Natural killer cell (primary cell): ENCODE measurements around the gene KIF3C. TPM values are rescaled to one million over a fixed set of nuclear protein-coding genes. Genes with fewer than 3 reads are reported as not detected.

ENCODE experiments used
- ATAC-seq, 3 donors: fragments of 150-1000 bp in 2 of 3; fragments of 200-7000 bp in 1 of 3; cut with Tn5 transposase; 1 replicate in 1 of 3; 2 replicates in 2 of 3; pipeline ENCODE4 v1.10.0; 2021; ENCODE audit warnings: mild to moderate bottlenecking in 2 of 3, moderate library complexity in 2 of 3
- DNase-seq, 2 donors: peaks; one replicate each; pipeline versions ENCODE4 v3.0.0 to v3.0.0-alpha.2; 2013 to 2021; ENCODE audit warnings: mixed read lengths in 1 of 2
- H3K27ac ChIP-seq: one replicate; pipeline ENCODE4 v1.5.1; 2013; ENCODE audit warnings: mild to moderate bottlenecking, low read length
- H3K27me3 ChIP-seq: one replicate; pipeline ENCODE4 v1.6.1; 2013; ENCODE audit warnings: low read length; ENCODE audit not compliant: control insufficient read depth, insufficient read depth
- H3K36me3 ChIP-seq: one replicate; pipeline ENCODE4 v1.6.1; 2013; ENCODE audit warnings: low read length; ENCODE audit not compliant: control insufficient read depth, insufficient read depth
- H3K4me1 ChIP-seq: one replicate; pipeline ENCODE4 v1.6.1; 2013; ENCODE audit warnings: low read length; ENCODE audit not compliant: control insufficient read depth, insufficient read depth
- H3K4me3 ChIP-seq: one replicate; pipeline ENCODE4 v1.5.1; 2013; ENCODE audit warnings: low read length
- H3K9me3 ChIP-seq: one replicate; pipeline ENCODE4 v1.6.1; 2013; ENCODE audit warnings: low read length; ENCODE audit not compliant: control insufficient read depth, insufficient read depth
- H3K27ac Mint-ChIP-seq, 2 donors: one replicate each; pipeline ENCODE4 v1.8.0; 2022; ENCODE audit warnings: mild to moderate bottlenecking in 2 of 2, mixed read lengths in 2 of 2, moderate library complexity in 1 of 2
- H3K27me3 Mint-ChIP-seq, 2 donors: one replicate each; pipeline ENCODE4 v1.8.0; 2022; ENCODE audit warnings: low read depth in 2 of 2, mixed read lengths in 2 of 2
- H3K36me3 Mint-ChIP-seq: one replicate; pipeline ENCODE4 v1.8.0; 2022; ENCODE audit warnings: mixed read lengths
- H3K4me1 Mint-ChIP-seq, 2 donors: one replicate each; pipeline ENCODE4 v1.8.0; 2022; ENCODE audit warnings: mixed read lengths in 2 of 2
- H3K4me3 Mint-ChIP-seq: one replicate; pipeline ENCODE4 v1.8.0; 2022; ENCODE audit warnings: mild to moderate bottlenecking, moderate library complexity, mixed read lengths
- H3K9me3 Mint-ChIP-seq, 2 donors: one replicate each; pipeline ENCODE4 v1.8.0; 2022; ENCODE audit warnings: mixed read lengths in 2 of 2
- CTCF ChIP-seq: fragments of 200-600 bp; IDR thresholded peaks from one replicate; pipeline ENCODE4 v1.8.0; 2022; ENCODE audit warnings: antibody characterized with exemption
- WGBS: methylation state at CpG from one replicate; pipeline ENCODE4 v1.1.7; 2013; ENCODE audit warnings: missing lambda C conversion rate; ENCODE audit not compliant: insufficient coverage; 5-methylcytosine and 5-hydroxymethylcytosine counted together
- intact Hi-C: fragments of 100-400 bp; cut with micrococcal nuclease; formaldehyde crosslinking; loops from one replicate; pipeline ENCODE4 v1.14.2; 2022
- total RNA-seq, 4 donors: library from RNA; stranded (reverse); fragments of 120-200 nt in 1 of 4; gene quantifications; one replicate each; pipeline versions ENCODE4 v1.2.3 to v1.2.4, GENCODE V29; 2013 to 2022

KIF3C gene
- total RNA-seq, 3 donors from 2014 or later (not counting 1 experiment from before 2014, with no cell fraction given): 4.4 to 6.8 (median 5.1) TPM

GRCh38 chr2:25879133-25879730 is 103.1 kb downstream of the KIF3C start:
- Histone ChIP-seq H3K27ac (peak overlapping the region; percentile 86), H3K27me3 (no peaks in the 10 kb centered on the region), H3K36me3 (no peaks in the 10 kb centered on the region), H3K4me1 (peaks cover 9% of the 10 kb centered on the region), H3K9me3 (no peaks in the 10 kb centered on the region), H3K4me3 (no peak overlapping the region)
- Mint-ChIP-seq H3K27me3 (peaks cover 0 to 10% of the 10 kb centered on the region in 2 donors), H3K36me3 (no peaks in the 10 kb centered on the region), H3K27ac (peak overlapping the region; percentile 95 to 98), H3K4me3 (peak overlapping the region; percentile 97), H3K4me1 (peaks cover 30 to 37% of the 10 kb centered on the region in 2 donors), H3K9me3 (no peaks in the 10 kb centered on the region)
- ATAC-seq: no peak
- no peak for DNase-seq
- intact Hi-C loops: loop anchor here (2.0 to 10.0 kb wide), 7 partner anchors 26 to 907 kb away; partner anchors contain the start of genes ADGRF3, DNAJC27, DTNB and RAB10
- whole genome bisulfite sequencing: 89% methylated on average over 3 of the region's 5 CpGs
- no peak for TF ChIP-seq CTCF

- Mint-ChIP-seq H3K36me3 (no peaks in the 10 kb centered on the region), H3K4me1 (peaks cover 33 to 41% of the 10 kb centered on the region in 2 donors), H3K27me3 (peaks cover 0 to 6% of the 10 kb centered on the region in 2 donors), H3K27ac (peak within 1 kb of the TSS; percentile 95 to 98), H3K9me3 (no peaks in the 10 kb centered on the region), H3K4me3 (peak within 1 kb of the TSS; percentile 97)
- ATAC-seq: peak; percentile 90 to 97 (median 90)
- H3K36me3 ChIP-seq: peaks cover 2% of the 10 kb centered on the region
- H3K9me3 ChIP-seq: no peaks in the 10 kb centered on the region
- H3K27me3 ChIP-seq: no peaks in the 10 kb centered on the region
- peak within 1 kb of the TSS; percentile 98 for H3K4me3 ChIP-seq
- TF ChIP-seq CTCF: no peak
- peak within 1 kb of the TSS; percentile 93 for H3K27ac ChIP-seq
- WGBS: 2% methylated on average over 56 of the region's 56 CpGs
- DNase-seq: peak; percentile 98 to 99
- intact Hi-C loops: loop anchor here (2.0 to 10.0 kb wide), 7 partner anchors 26 to 906 kb away; partner anchors contain the start of genes ADGRF3, DNAJC27, DTNB and RAB10
- H3K4me1 ChIP-seq: peaks cover 9% of the 10 kb centered on the region
These were observed 103.8 kb downstream of the KIF3C start, which contains the start of gene ASXL2 for GRCh38 chr2:25878361-25879132. TSS of gene ASXL2 (minus strand) at chr2:25878487. CDS start at chr2:25878222, 265 bp downstream.

- H3K27me3 Mint-ChIP-seq: no peaks in the 10 kb centered on the region
- peak overlapping the region; percentile 97 for H3K4me3 Mint-ChIP-seq
- intact Hi-C loops: loop anchor here (2.0 to 10.0 kb wide), 7 partner anchors 25 to 905 kb away; partner anchors contain the start of genes ADGRF3, DNAJC27, DTNB and RAB10
- Histone ChIP-seq H3K4me3 (peak overlapping the region; percentile 98), H3K9me3 (no peaks in the 10 kb centered on the region), H3K4me1 (peaks cover 9% of the 10 kb centered on the region), H3K27ac (peak overlapping the region; percentile 93), H3K36me3 (peaks cover 2% of the 10 kb centered on the region), H3K27me3 (no peaks in the 10 kb centered on the region)
- H3K4me1 Mint-ChIP-seq: peaks cover 35 to 42% of the 10 kb centered on the region in 2 donors
- H3K27ac Mint-ChIP-seq: peak overlapping the region; percentile 95 to 98
- no peaks in the 10 kb centered on the region for H3K36me3 Mint-ChIP-seq
- under 1% methylated on average over 64 of the region's 64 CpGs for WGBS
- DNase-seq: peak; percentile 38 to 84
- no peak for TF ChIP-seq CTCF
- H3K9me3 Mint-ChIP-seq: no peaks in the 10 kb centered on the region
- peak; percentile 29 to 31 (median 29) for ATAC-seq
These were observed 104.6 kb downstream of the KIF3C start for GRCh38 chr2:25877431-25878360.

Other genes starting within 250 kb of the KIF3C start
- gene ASXL2, start 104.0 kb downstream of the KIF3C start, total RNA-seq: 10 to 100 TPM; 27.7 to 32.6 (median 27.8) TPM
- 10 to 100 TPM; 35.8 to 44.2 (median 39.5) TPM for gene RAB10, start 51.6 kb upstream of the KIF3C start, total RNA-seq
- 1 to 10 TPM; 7.1 to 9.2 (median 7.2) TPM for gene GAREM2, start 190.6 kb upstream of the KIF3C start, total RNA-seq